Muscle layer of duodenum (tissue), 2 donors: ENCODE data around the gene GEMIN4.

Source experiments
- H3K27ac ChIP-seq: one replicate; pipeline ENCODE4 v1.7.0; 2013; ENCODE audit warnings: mild to moderate bottlenecking, low read length
- H3K27me3 ChIP-seq: one replicate; pipeline ENCODE4 v1.7.0; 2013; ENCODE audit warnings: low read depth, mild to moderate bottlenecking, control low read depth, low read length
- H3K36me3 ChIP-seq, 2 donors: one replicate each; pipeline ENCODE4 v1.7.0; 2013; ENCODE audit warnings: low read length in 2 of 2, control low read depth in 1 of 2, mild to moderate bottlenecking in 1 of 2; ENCODE audit not compliant: insufficient read depth in 2 of 2, control insufficient read depth in 1 of 2
- H3K4me1 ChIP-seq, 2 donors: one replicate each; pipeline ENCODE4 v1.7.0; 2013; ENCODE audit warnings: low read length in 2 of 2, mild to moderate bottlenecking in 2 of 2, control low read depth in 1 of 2, moderate library complexity in 1 of 2; ENCODE audit not compliant: insufficient read depth in 2 of 2, control insufficient read depth in 1 of 2
- H3K4me3 ChIP-seq, 2 donors: one replicate each; pipeline ENCODE4 v1.7.0; 2013; ENCODE audit warnings: low read length in 2 of 2, low read depth in 1 of 2, mild to moderate bottlenecking in 1 of 2
- H3K9me3 ChIP-seq, 2 donors: one replicate each; pipeline ENCODE4 v1.7.0; 2013; ENCODE audit warnings: low read length in 2 of 2, control low read depth in 1 of 2, mild to moderate bottlenecking in 1 of 2; ENCODE audit not compliant: control insufficient read depth in 1 of 2
- donor health status: healthy.

Gene GEMIN4

DNA sequence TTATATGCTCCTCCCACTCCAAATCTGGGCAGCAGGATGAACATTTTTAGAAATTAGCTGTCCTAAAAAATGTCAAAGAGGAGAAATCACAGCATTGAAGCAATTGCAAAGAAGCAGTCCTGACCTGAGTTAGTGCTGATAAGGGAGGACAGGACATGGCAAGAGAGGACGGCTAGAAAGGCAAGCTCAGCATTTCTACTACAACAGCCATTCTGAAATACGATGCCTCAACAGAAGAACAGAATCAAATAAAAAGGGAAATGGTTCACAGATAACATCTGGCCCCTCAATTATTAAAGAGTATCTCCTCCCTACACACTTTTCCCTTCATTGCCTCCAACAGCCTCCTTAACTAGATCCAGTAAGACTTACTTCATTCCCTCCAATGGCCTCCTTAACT, 55.7 kb downstream of the GEMIN4 start:
- Histone ChIP-seq H3K9me3 (no peaks in the 10 kb centered on the region), H3K36me3 (peaks cover 16 to 32% of the 10 kb centered on the region in 2 donors), H3K4me1 (peaks cover 0 to 6% of the 10 kb centered on the region in 2 donors), H3K27me3 (no peaks in the 10 kb centered on the region), H3K27ac (no peak overlapping the region), H3K4me3 (no peak overlapping the region)
